ENCODE data around the gene CLASP1.

The CLASP1 gene

DNA sequence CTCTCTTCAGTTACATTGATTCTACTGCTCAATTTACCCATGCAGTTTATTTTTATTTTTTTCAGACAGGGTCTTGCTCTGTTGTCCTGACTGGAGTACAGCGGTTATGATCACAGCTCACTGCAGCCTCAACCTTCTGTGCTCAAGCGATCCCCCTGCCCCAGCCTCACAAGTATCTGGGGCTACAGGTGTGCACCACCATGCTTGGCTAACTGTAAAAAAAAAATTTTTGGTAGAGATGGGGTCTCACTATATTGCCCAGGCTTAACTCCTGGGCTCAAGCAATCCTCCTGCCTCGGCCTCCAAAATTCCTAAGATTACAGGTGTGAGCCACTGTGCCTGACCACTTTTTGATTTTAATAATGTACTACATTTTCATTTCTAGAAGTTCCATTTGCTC lies 212.3 kb downstream of the CLASP1 start:
- Histone ChIP-seq H3K36me3 (ENCODE audit: insufficient read depth, low read length) (peaks cover 31% of the 10 kb centered on the region), H3K9me3 (ENCODE audit: low read length) (peaks cover 3% of the 10 kb centered on the region), H2AFZ (ENCODE audit: low read depth, low read length) (no peak overlapping the region), H3K4me1 (ENCODE audit: insufficient read depth, low read length) (no peaks in the 10 kb centered on the region), H3K27me3 (ENCODE audit: insufficient read depth, low read length) (no peaks in the 10 kb centered on the region), H3K4me3 (ENCODE audit: low read length) (no peak overlapping the region)

- H3K36me3 ChIP-seq (ENCODE audit: insufficient read depth, low read length), result peaks cover 27% of the 10 kb centered on the region
- H3K4me3 ChIP-seq (ENCODE audit: low read length), result no peak overlapping the region
- H3K27me3 ChIP-seq (ENCODE audit: insufficient read depth, low read length), result no peaks in the 10 kb centered on the region
- H3K4me1 ChIP-seq (ENCODE audit: insufficient read depth, low read length), result no peaks in the 10 kb centered on the region
- no peak overlapping the region for H2AFZ ChIP-seq (ENCODE audit: low read depth, low read length)
- peaks cover 3% of the 10 kb centered on the region for H3K9me3 ChIP-seq (ENCODE audit: low read length)
These were observed 213.5 kb downstream of the CLASP1 start for GRCh38 chr2:121435790-121436189.

DNA sequence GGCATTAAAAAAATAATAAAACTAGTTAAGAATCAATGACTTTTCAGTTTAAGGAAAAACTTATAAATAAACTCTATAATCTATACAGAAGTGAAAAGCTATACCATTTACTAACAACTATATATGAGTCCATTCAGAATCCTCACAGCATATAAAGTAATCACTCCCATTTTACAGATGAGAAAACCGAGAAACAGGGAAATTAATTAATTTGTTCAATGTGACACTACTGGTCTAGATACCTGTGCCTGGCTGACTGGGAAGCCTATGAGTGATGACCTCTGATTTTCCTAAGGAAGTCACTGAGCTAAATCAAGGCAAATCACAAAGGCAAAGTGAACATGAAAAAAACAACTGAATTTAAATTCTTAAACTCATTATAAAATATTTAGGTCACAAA lies 218.0 kb downstream of the CLASP1 start:
- H3K4me1 ChIP-seq (ENCODE audit: insufficient read depth, low read length), result no peaks in the 10 kb centered on the region
- peaks cover 47% of the 10 kb centered on the region for H3K36me3 ChIP-seq (ENCODE audit: insufficient read depth, low read length)
- no peak overlapping the region for H2AFZ ChIP-seq (ENCODE audit: low read depth, low read length)
- H3K27me3 ChIP-seq (ENCODE audit: insufficient read depth, low read length), result no peaks in the 10 kb centered on the region
- no peaks in the 10 kb centered on the region for H3K9me3 ChIP-seq (ENCODE audit: low read length)
- H3K4me3 ChIP-seq (ENCODE audit: low read length), result no peak overlapping the region

GRCh38 chr2:121429927-121430520 lies 219.2 kb downstream of the CLASP1 start:
- no peaks in the 10 kb centered on the region for H3K4me1 ChIP-seq (ENCODE audit: insufficient read depth, low read length)
- no peak overlapping the region for H3K4me3 ChIP-seq (ENCODE audit: low read length)
- H3K27me3 ChIP-seq (ENCODE audit: insufficient read depth, low read length), result no peaks in the 10 kb centered on the region
- H3K36me3 ChIP-seq (ENCODE audit: insufficient read depth, low read length), result peaks cover 52% of the 10 kb centered on the region
- no peaks in the 10 kb centered on the region for H3K9me3 ChIP-seq (ENCODE audit: low read length)
- H2AFZ ChIP-seq (ENCODE audit: low read depth, low read length), result no peak overlapping the region

- H2AFZ ChIP-seq (ENCODE audit: low read depth, low read length), result no peak overlapping the region
- no peaks in the 10 kb centered on the region for H3K27me3 ChIP-seq (ENCODE audit: insufficient read depth, low read length)
- H3K4me3 ChIP-seq (ENCODE audit: low read length), result no peak overlapping the region
- H3K9me3 ChIP-seq (ENCODE audit: low read length), result no peaks in the 10 kb centered on the region
- H3K4me1 ChIP-seq (ENCODE audit: insufficient read depth, low read length), result no peaks in the 10 kb centered on the region
- H3K36me3 ChIP-seq (ENCODE audit: insufficient read depth, low read length), result peaks cover 53% of the 10 kb centered on the region
These were observed 220.0 kb downstream of the CLASP1 start for GRCh38 chr2:121429119-121429903.

GRCh38 chr2:121427187-121427689 lies 222.0 kb downstream of the CLASP1 start:
- Histone ChIP-seq H2AFZ (ENCODE audit: low read depth, low read length) (no peak overlapping the region), H3K36me3 (ENCODE audit: insufficient read depth, low read length) (peaks cover 56% of the 10 kb centered on the region), H3K4me3 (ENCODE audit: low read length) (no peak overlapping the region), H3K4me1 (ENCODE audit: insufficient read depth, low read length) (no peaks in the 10 kb centered on the region), H3K27me3 (ENCODE audit: insufficient read depth, low read length) (no peaks in the 10 kb centered on the region), H3K9me3 (ENCODE audit: low read length) (no peaks in the 10 kb centered on the region)

GRCh38 chr2:121420486-121420885 lies 228.8 kb downstream of the CLASP1 start:
- no peaks in the 10 kb centered on the region for H3K9me3 ChIP-seq (ENCODE audit: low read length)
- H3K4me1 ChIP-seq (ENCODE audit: insufficient read depth, low read length), result no peaks in the 10 kb centered on the region
- H2AFZ ChIP-seq (ENCODE audit: low read depth, low read length), result no peak overlapping the region
- H3K4me3 ChIP-seq (ENCODE audit: low read length), result no peak overlapping the region
- H3K27me3 ChIP-seq (ENCODE audit: insufficient read depth, low read length), result no peaks in the 10 kb centered on the region
- H3K36me3 ChIP-seq (ENCODE audit: insufficient read depth, low read length), result peaks cover 55% of the 10 kb centered on the region

DNA sequence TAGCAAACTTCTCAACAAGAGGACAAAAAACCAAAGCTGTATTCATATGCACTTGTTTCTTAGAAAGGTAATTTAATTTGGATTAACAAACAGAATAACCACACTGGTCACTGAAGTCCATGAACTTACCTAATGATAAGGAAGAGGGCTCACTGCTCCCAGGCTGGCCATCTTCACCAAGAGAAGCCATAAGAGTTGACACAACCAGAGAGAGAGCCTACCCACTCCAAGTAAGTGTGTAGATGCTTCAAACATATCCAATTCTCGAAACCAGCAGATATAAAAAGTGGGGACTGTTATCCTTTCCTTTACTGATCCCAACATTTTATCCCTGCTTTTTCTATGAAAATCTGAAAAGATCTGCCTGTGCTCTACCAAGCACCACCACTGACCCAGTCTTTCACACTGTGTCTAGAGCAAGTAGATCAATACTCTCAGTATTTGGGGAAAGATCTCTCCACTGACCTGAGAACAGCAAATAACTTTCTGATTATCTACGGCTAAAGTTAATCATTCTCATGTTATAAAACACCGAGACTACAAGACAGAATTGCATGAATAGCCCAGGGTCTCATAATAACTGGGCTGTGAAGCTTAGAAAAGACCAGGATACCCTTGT lies 230.1 kb downstream of the CLASP1 start:
- Histone ChIP-seq H3K4me1 (ENCODE audit: insufficient read depth, low read length) (no peaks in the 10 kb centered on the region), H3K9me3 (ENCODE audit: low read length) (no peaks in the 10 kb centered on the region), H2AFZ (ENCODE audit: low read depth, low read length) (no peak overlapping the region), H3K36me3 (ENCODE audit: insufficient read depth, low read length) (peaks cover 53% of the 10 kb centered on the region), H3K27me3 (ENCODE audit: insufficient read depth, low read length) (no peaks in the 10 kb centered on the region), H3K4me3 (ENCODE audit: low read length) (no peak overlapping the region)

DNA sequence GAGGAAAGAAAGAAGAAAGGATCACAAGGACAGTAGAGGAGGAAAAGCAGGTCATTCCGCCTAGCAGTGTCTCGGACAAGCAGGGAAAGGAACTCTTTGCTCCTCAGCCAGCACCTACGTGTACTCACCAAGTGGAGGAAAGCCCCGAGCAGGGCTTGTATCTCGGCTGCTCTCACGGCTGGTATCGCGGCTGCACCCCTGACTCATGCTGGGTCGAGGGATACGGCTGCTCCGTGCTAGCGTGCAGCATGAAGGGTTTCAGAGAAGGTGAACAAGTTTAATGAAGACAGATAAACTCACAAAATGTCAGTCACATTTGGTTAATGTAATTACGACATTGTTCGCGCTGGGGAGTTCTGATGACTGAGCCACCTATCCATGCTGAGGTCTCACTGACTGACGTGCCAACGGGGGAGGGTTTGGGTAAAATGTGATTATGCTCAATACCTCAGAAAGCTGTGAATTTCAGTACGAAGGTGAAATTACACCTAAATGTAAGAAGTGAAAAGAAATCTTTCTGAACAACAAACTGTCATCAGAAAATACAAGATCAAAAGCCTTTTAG lies 230.7 kb downstream of the CLASP1 start:
- Histone ChIP-seq H3K36me3 (ENCODE audit: insufficient read depth, low read length) (peaks cover 53% of the 10 kb centered on the region), H2AFZ (ENCODE audit: low read depth, low read length) (no peak overlapping the region), H3K4me3 (ENCODE audit: low read length) (no peak overlapping the region), H3K27me3 (ENCODE audit: insufficient read depth, low read length) (no peaks in the 10 kb centered on the region), H3K9me3 (ENCODE audit: low read length) (no peaks in the 10 kb centered on the region), H3K4me1 (ENCODE audit: insufficient read depth, low read length) (no peaks in the 10 kb centered on the region)

DNA sequence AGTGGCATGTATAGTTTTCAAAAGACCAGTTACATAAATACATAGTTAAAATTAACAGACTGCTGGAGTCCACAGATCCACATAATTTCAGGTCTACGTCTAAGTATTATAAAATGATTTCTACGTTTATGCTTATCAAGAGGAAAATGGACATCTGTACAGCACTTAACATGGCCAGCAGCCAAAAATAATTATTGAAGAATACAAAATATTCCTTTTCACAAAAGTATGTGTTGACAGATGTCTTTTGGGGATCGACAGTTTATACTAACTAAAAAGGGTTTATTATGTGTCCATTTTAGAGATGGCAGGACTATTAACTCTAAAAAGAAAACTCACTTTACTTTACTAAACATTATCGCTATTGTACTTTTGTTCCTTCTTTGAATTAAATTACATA lies 231.4 kb downstream of the CLASP1 start:
- no peaks in the 10 kb centered on the region for H3K27me3 ChIP-seq (ENCODE audit: insufficient read depth, low read length)
- no peaks in the 10 kb centered on the region for H3K4me1 ChIP-seq (ENCODE audit: insufficient read depth, low read length)
- H3K36me3 ChIP-seq (ENCODE audit: insufficient read depth, low read length), result peaks cover 52% of the 10 kb centered on the region
- no peak overlapping the region for H3K4me3 ChIP-seq (ENCODE audit: low read length)
- no peak overlapping the region for H2AFZ ChIP-seq (ENCODE audit: low read depth, low read length)
- no peaks in the 10 kb centered on the region for H3K9me3 ChIP-seq (ENCODE audit: low read length)

- Histone ChIP-seq H3K4me1 (ENCODE audit: insufficient read depth, low read length) (no peaks in the 10 kb centered on the region), H3K4me3 (ENCODE audit: low read length) (no peak overlapping the region), H3K9me3 (ENCODE audit: low read length) (no peaks in the 10 kb centered on the region), H3K36me3 (ENCODE audit: insufficient read depth, low read length) (peaks cover 41% of the 10 kb centered on the region), H2AFZ (ENCODE audit: low read depth, low read length) (no peak overlapping the region), H3K27me3 (ENCODE audit: insufficient read depth, low read length) (no peaks in the 10 kb centered on the region)
These were observed 233.5 kb downstream of the CLASP1 start for GRCh38 chr2:121415727-121416126.

GRCh38 chr2:121412349-121412748 lies 236.9 kb downstream of the CLASP1 start:
- H3K4me3 ChIP-seq (ENCODE audit: low read length), result no peak overlapping the region
- peaks cover 40% of the 10 kb centered on the region for H3K36me3 ChIP-seq (ENCODE audit: insufficient read depth, low read length)
- H2AFZ ChIP-seq (ENCODE audit: low read depth, low read length), result no peak overlapping the region
- H3K27me3 ChIP-seq (ENCODE audit: insufficient read depth, low read length), result no peaks in the 10 kb centered on the region
- H3K9me3 ChIP-seq (ENCODE audit: low read length), result no peaks in the 10 kb centered on the region
- H3K4me1 ChIP-seq (ENCODE audit: insufficient read depth, low read length), result no peaks in the 10 kb centered on the region

- Histone ChIP-seq H3K4me3 (ENCODE audit: low read length) (no peak overlapping the region), H3K4me1 (ENCODE audit: insufficient read depth, low read length) (no peaks in the 10 kb centered on the region), H2AFZ (ENCODE audit: low read depth, low read length) (no peak overlapping the region), H3K27me3 (ENCODE audit: insufficient read depth, low read length) (no peaks in the 10 kb centered on the region), H3K9me3 (ENCODE audit: low read length) (no peaks in the 10 kb centered on the region), H3K36me3 (ENCODE audit: insufficient read depth, low read length) (peaks cover 49% of the 10 kb centered on the region)
These were observed 239.3 kb downstream of the CLASP1 start for GRCh38 chr2:121409966-121410365.
